Measurements from ENCODE around the gene SH3RF3.

The SH3RF3 gene

GRCh38 chr2:109402180-109402579, 273.2 kb downstream of the SH3RF3 start:
- H3K9me3 ChIP-seq (ENCODE audit: control insufficient read depth, low read length): no peaks in the 10 kb centered on the region
- no peak for TF ChIP-seq CTCF (IDR thresholded peaks at IDR 0.05)
- H3K79me2 ChIP-seq: no peaks in the 10 kb centered on the region
- H3K27me3 ChIP-seq (ENCODE audit: control insufficient read depth, insufficient read depth, low read length): no peaks in the 10 kb centered on the region
- H3K4me3 ChIP-seq (ENCODE audit: low read depth, low read length): no peak overlapping the region
- no peak overlapping the region for H3K9ac ChIP-seq
- no peak overlapping the region for H3K27ac ChIP-seq
- no peaks in the 10 kb centered on the region for H3K4me1 ChIP-seq
- no peak overlapping the region for H2AFZ ChIP-seq
- no peaks in the 10 kb centered on the region for H3K36me3 ChIP-seq (ENCODE audit: control insufficient read depth, insufficient read depth, low read length)
- no peak overlapping the region for H3K4me2 ChIP-seq (ENCODE audit: low read length)

DNA sequence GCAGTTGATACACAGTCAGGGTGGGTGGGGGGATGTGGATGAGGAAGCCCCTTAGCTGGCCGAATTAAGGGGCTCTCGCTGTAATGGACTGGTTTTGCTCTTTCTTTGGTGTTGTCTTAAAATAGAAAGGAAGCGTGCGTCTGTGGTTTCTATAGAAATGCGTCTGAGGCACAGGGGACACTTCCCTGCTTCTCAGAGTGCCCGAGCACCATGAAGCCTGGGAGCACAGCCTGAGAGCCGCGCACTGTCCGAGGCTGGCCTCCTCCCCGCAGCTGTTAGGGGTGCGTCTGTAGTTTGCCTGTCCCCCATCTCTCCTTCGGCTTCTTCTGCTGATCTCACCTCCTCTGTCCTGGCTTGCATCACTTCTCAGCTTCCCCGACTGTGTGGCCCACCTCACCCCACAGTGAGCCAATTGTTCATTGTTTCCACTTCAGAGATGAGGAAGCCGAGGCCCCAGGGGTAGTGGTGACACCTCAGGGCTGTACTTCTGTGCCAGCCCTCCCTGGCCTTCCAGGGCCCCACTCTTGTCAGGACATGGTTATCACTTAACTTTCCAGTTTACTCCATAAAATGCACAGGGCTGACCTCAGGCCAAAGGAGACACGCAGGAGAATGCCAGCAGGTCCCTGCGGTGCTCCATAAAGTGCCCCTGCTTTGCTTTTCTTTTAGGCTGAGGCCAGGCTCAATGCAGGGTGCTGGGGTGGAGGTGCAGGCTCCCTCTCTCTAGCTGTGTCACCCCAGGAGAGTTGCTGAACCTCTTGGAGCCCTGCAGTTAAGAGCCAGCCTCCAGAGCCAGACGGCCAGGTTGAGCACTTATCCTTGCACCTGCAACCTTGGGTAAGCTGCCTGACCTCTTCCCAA, 274.2 kb downstream of the SH3RF3 start:
- no peaks in the 10 kb centered on the region for H3K4me1 ChIP-seq
- no peaks in the 10 kb centered on the region for H3K36me3 ChIP-seq (ENCODE audit: control insufficient read depth, insufficient read depth, low read length)
- H3K9me3 ChIP-seq (ENCODE audit: control insufficient read depth, low read length): no peaks in the 10 kb centered on the region
- no peak overlapping the region for H3K9ac ChIP-seq
- no peaks in the 10 kb centered on the region for H3K27me3 ChIP-seq (ENCODE audit: control insufficient read depth, insufficient read depth, low read length)
- no peak overlapping the region for H3K27ac ChIP-seq
- H2AFZ ChIP-seq: no peak overlapping the region
- TF ChIP-seq CTCF (IDR thresholded peaks at IDR 0.05): no peak
- H3K4me3 ChIP-seq (ENCODE audit: low read depth, low read length): no peak overlapping the region
- H3K4me2 ChIP-seq (ENCODE audit: low read length): no peak overlapping the region
- no peaks in the 10 kb centered on the region for H3K79me2 ChIP-seq

DNA sequence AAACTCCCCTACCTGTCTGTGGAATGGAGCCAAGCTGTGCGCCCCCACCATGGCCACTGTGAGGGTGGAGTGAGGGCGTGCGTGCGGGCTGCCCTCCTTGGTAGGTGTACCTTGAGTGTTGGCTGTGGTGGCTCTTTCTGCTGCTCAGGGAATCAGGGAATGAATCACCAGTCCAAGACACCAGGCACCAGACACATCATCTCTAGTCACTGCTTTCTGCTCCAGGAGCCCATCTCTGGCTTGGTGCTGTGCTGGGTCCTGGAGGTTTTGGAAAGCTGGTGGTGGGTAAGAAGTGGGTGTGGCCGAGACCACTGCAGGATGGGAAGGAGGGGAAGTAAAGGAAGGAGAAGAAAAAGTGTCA, 274.8 kb downstream of the SH3RF3 start:
- Histone ChIP-seq H3K9me3 (ENCODE audit: control insufficient read depth, low read length) (no peaks in the 10 kb centered on the region), H3K27ac (no peak overlapping the region), H3K27me3 (ENCODE audit: control insufficient read depth, insufficient read depth, low read length) (no peaks in the 10 kb centered on the region), H3K79me2 (no peaks in the 10 kb centered on the region), H3K4me3 (ENCODE audit: low read depth, low read length) (no peak overlapping the region), H3K36me3 (ENCODE audit: control insufficient read depth, insufficient read depth, low read length) (no peaks in the 10 kb centered on the region), H3K4me1 (no peaks in the 10 kb centered on the region), H3K9ac (no peak overlapping the region), H2AFZ (no peak overlapping the region), H3K4me2 (ENCODE audit: low read length) (no peak overlapping the region)
- TF ChIP-seq CTCF (IDR thresholded peaks at IDR 0.05): no peak

DNA sequence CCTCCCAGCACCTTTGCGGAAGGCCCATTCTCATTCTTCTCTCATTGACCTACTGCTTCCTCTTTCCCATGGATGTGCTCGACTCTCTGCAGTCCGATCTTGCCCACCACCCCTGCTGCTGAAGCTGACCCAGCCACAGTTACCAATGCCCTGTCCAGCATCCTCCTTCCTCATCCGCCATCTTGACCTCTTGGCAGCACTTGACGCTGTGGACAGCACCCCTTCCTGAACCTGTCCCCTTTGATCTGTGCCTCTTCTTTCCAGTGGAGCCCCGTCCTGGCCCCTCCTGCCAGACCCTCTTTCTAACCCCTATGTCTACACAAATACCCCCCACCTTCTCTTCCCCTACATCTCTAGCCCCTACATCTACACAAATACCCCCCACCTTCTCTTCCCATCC, 275.7 kb downstream of the SH3RF3 start:
- Histone ChIP-seq H3K4me3 (ENCODE audit: low read depth, low read length) (no peak overlapping the region), H3K79me2 (no peaks in the 10 kb centered on the region), H3K27me3 (ENCODE audit: control insufficient read depth, insufficient read depth, low read length) (no peaks in the 10 kb centered on the region), H3K36me3 (ENCODE audit: control insufficient read depth, insufficient read depth, low read length) (no peaks in the 10 kb centered on the region), H3K4me1 (no peaks in the 10 kb centered on the region), H3K9ac (no peak overlapping the region), H3K9me3 (ENCODE audit: control insufficient read depth, low read length) (no peaks in the 10 kb centered on the region), H3K4me2 (ENCODE audit: low read length) (no peak overlapping the region), H3K27ac (no peak overlapping the region), H2AFZ (no peak overlapping the region)
- no peak for TF ChIP-seq CTCF (IDR thresholded peaks at IDR 0.05)

GRCh38 chr2:109405873-109406272, 276.9 kb downstream of the SH3RF3 start:
- H3K79me2 ChIP-seq: no peaks in the 10 kb centered on the region
- H3K27ac ChIP-seq: no peak overlapping the region
- H2AFZ ChIP-seq: no peak overlapping the region
- H3K4me3 ChIP-seq (ENCODE audit: low read depth, low read length): no peak overlapping the region
- no peaks in the 10 kb centered on the region for H3K27me3 ChIP-seq (ENCODE audit: control insufficient read depth, insufficient read depth, low read length)
- H3K36me3 ChIP-seq (ENCODE audit: control insufficient read depth, insufficient read depth, low read length): no peaks in the 10 kb centered on the region
- no peaks in the 10 kb centered on the region for H3K4me1 ChIP-seq
- no peaks in the 10 kb centered on the region for H3K9me3 ChIP-seq (ENCODE audit: control insufficient read depth, low read length)
- no peak overlapping the region for H3K9ac ChIP-seq
- no peak for TF ChIP-seq CTCF (IDR thresholded peaks at IDR 0.05)
- H3K4me2 ChIP-seq (ENCODE audit: low read length): no peak overlapping the region
